Glutamatergic neuron (in vitro differentiated cells): Measurements from ENCODE around the gene ELOVL2. TPM values are rescaled to one million over a fixed set of nuclear protein-coding genes. Genes with fewer than 3 reads are reported as not detected.

Experiments
- DNase-seq: peaks from one replicate; pipeline ENCODE4 v3.0.0; 2022
- H3K27ac Mint-ChIP-seq: one replicate; pipeline ENCODE4 v1.8.0; 2020; ENCODE audit warnings: mild to moderate bottlenecking, mixed read lengths, inconsistent platforms; ENCODE audit not compliant: unreplicated experiment
- H3K27me3 Mint-ChIP-seq: one replicate; pipeline ENCODE4 v1.8.0; 2020; ENCODE audit warnings: mild to moderate bottlenecking, moderate library complexity, mixed read lengths, inconsistent platforms; ENCODE audit not compliant: unreplicated experiment
- H3K36me3 Mint-ChIP-seq: one replicate; pipeline ENCODE4 v1.8.0; 2020; ENCODE audit warnings: mild to moderate bottlenecking, mixed read lengths, inconsistent platforms; ENCODE audit not compliant: unreplicated experiment
- H3K4me1 Mint-ChIP-seq: one replicate; pipeline ENCODE4 v1.8.0; 2020; ENCODE audit warnings: mild to moderate bottlenecking, low read depth, mixed read lengths, inconsistent platforms; ENCODE audit not compliant: unreplicated experiment
- H3K4me3 Mint-ChIP-seq: one replicate; pipeline ENCODE4 v1.8.0; 2020; ENCODE audit warnings: mild to moderate bottlenecking, mixed read lengths, inconsistent platforms; ENCODE audit not compliant: unreplicated experiment
- H3K9me3 Mint-ChIP-seq: one replicate; pipeline ENCODE4 v1.8.0; 2020; ENCODE audit warnings: mild to moderate bottlenecking, moderate library complexity, mixed read lengths, inconsistent platforms; ENCODE audit not compliant: unreplicated experiment
- total RNA-seq: library from RNA; stranded (reverse); fragmentation: NEBNext Ultra II Directional; extraction: Animal tissue kit (Norgen Biotek cat#: 25700); gene quantifications from one replicate; pipeline ENCODE4 v1.2.1, GENCODE V29; 2021; ENCODE audit not compliant: unreplicated experiment
- TF ChIP-seq, protein P1 (sequence below): fragments of 200-600 bp; sonication (generic); IDR thresholded peaks from one replicate; pipeline ENCODE4 v1.5.0; 2021; ENCODE audit not compliant: partially characterized antibody, unreplicated experiment

Gene ELOVL2
- total RNA-seq, 1 donor from 2014 or later = 10.6 TPM

- no peak overlapping the region for H3K27ac Mint-ChIP-seq
- no peaks in the 10 kb centered on the region for H3K9me3 Mint-ChIP-seq
- H3K4me1 Mint-ChIP-seq = no peaks in the 10 kb centered on the region
- TF ChIP-seq, protein P1, sequence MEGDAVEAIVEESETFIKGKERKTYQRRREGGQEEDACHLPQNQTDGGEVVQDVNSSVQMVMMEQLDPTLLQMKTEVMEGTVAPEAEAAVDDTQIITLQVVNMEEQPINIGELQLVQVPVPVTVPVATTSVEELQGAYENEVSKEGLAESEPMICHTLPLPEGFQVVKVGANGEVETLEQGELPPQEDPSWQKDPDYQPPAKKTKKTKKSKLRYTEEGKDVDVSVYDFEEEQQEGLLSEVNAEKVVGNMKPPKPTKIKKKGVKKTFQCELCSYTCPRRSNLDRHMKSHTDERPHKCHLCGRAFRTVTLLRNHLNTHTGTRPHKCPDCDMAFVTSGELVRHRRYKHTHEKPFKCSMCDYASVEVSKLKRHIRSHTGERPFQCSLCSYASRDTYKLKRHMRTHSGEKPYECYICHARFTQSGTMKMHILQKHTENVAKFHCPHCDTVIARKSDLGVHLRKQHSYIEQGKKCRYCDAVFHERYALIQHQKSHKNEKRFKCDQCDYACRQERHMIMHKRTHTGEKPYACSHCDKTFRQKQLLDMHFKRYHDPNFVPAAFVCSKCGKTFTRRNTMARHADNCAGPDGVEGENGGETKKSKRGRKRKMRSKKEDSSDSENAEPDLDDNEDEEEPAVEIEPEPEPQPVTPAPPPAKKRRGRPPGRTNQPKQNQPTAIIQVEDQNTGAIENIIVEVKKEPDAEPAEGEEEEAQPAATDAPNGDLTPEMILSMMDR = no peak
- no peak for DNase-seq
- H3K27me3 Mint-ChIP-seq = no peaks in the 10 kb centered on the region
- H3K4me3 Mint-ChIP-seq = no peak overlapping the region
- H3K36me3 Mint-ChIP-seq = peaks cover 7% of the 10 kb centered on the region
Observed at GRCh38 chr6:10960171-10960570, 83.9 kb downstream of the ELOVL2 start.

GRCh38 chr6:10957414-10957886, 86.7 kb downstream of the ELOVL2 start:
- Mint-ChIP-seq H3K9me3 (no peaks in the 10 kb centered on the region), H3K36me3 (no peaks in the 10 kb centered on the region), H3K27ac (no peak overlapping the region), H3K4me1 (no peaks in the 10 kb centered on the region), H3K4me3 (no peak overlapping the region), H3K27me3 (peaks cover 2% of the 10 kb centered on the region)
- DNase-seq = no peak
- TF ChIP-seq, protein P1 = no peak

DNA sequence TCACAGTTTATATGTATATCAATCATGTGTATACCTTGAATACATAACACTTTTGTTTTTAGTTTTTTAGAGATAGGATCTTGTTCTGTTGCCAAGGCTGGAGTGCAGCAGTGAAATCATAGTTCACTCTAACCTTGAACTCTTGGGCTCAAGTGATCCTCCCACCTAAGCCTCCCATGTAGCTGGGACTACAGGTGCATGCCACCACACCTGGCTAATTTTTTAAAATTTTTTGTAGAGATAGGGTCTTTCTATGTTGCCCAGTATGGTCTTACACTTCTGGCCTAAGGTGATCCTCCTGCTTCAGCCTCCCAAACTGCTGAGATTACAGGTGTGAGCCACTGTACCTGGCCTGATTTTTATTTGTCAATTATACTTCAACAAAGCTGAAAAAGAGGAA, 87.3 kb downstream of the ELOVL2 start:
- no peaks in the 10 kb centered on the region for H3K36me3 Mint-ChIP-seq
- peaks cover 2% of the 10 kb centered on the region for H3K27me3 Mint-ChIP-seq

DNA sequence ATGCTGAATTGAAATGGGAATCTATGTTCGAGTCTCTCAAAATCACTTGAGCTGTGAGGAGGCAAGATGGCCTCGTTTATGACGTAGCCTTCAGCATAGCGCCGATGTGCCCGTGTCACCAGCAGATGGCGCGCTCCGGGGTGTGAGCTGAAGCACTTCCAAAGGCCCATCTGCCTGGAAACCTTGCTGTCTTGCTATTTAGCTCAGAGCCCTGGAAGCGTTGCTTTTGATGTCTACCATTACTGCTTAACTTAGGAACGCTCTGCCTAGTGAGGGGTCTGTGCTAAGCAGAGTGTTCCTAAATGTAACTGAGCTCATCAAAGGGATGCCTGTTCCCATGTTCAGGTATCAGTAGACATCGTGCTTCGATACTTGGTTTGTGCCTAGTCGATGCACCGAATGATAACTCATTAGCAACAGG, 89.5 kb downstream of the ELOVL2 start:
- DNase-seq = peak; percentile 97
- TF ChIP-seq, protein P1 = peak; percentile 86
- Mint-ChIP-seq H3K36me3 (no peaks in the 10 kb centered on the region), H3K27me3 (peaks cover 2% of the 10 kb centered on the region), H3K4me3 (no peak overlapping the region), H3K4me1 (no peaks in the 10 kb centered on the region), H3K9me3 (no peaks in the 10 kb centered on the region), H3K27ac (no peak overlapping the region)

More for the DNA sequence above, 87.3 kb downstream of the ELOVL2 start:
- Mint-ChIP-seq H3K4me3 (no peak overlapping the region), H3K4me1 (no peaks in the 10 kb centered on the region), H3K27ac (no peak overlapping the region), H3K9me3 (no peaks in the 10 kb centered on the region)
- DNase-seq = no peak
- TF ChIP-seq, protein P1 = no peak

GRCh38 chr6:10951675-10952282, 92.3 kb downstream of the ELOVL2 start:
- Mint-ChIP-seq H3K36me3 (no peaks in the 10 kb centered on the region), H3K9me3 (no peaks in the 10 kb centered on the region), H3K4me3 (no peak overlapping the region), H3K4me1 (no peaks in the 10 kb centered on the region), H3K27me3 (peaks cover 2% of the 10 kb centered on the region), H3K27ac (no peak overlapping the region)
- no peak for DNase-seq
- TF ChIP-seq, protein P1 = peak; percentile 30
